Parathyroid adenoma (tissue), 2 donors: ENCODE measurements around the gene TTC23.
A peak's percentile ranks its signal among the peaks of the same experiment; 100 is the strongest.

ENCODE experiments used
- H2AFZ ChIP-seq: fragments of 300-600 bp; sonication (generic); one replicate; pipeline ENCODE4 v1.7.0; 2017; ENCODE audit warnings: antibody characterized with exemption, mild to moderate bottlenecking
- H3K27ac ChIP-seq: fragments of 300-600 bp; sonication (generic); one replicate; pipeline ENCODE4 v1.7.0; 2017
- H3K27me3 ChIP-seq: fragments of 300-600 bp; sonication (generic); one replicate; pipeline ENCODE4 v1.7.0; 2017; ENCODE audit warnings: low read length; ENCODE audit not compliant: control insufficient read depth, insufficient read depth
- H3K36me3 ChIP-seq: fragments of 300-600 bp; sonication (generic); one replicate; pipeline ENCODE4 v1.7.0; 2017; ENCODE audit warnings: low read length; ENCODE audit not compliant: control insufficient read depth, insufficient read depth
- H3K4me1 ChIP-seq: fragments of 300-600 bp; sonication (generic); one replicate; pipeline ENCODE4 v1.7.0; 2017; ENCODE audit warnings: control low read depth
- H3K4me2 ChIP-seq: fragments of 300-600 bp; sonication (generic); one replicate; pipeline ENCODE4 v1.7.0; 2017; ENCODE audit warnings: low read length
- H3K4me3 ChIP-seq: fragments of 300-600 bp; sonication (generic); one replicate; pipeline ENCODE4 v1.7.0; 2017; ENCODE audit warnings: low read depth, low read length
- H3K79me2 ChIP-seq: fragments of 300-600 bp; sonication (generic); one replicate; pipeline ENCODE4 v1.7.0; 2017; ENCODE audit warnings: control low read depth
- H3K9ac ChIP-seq: fragments of 300-600 bp; sonication (generic); one replicate; pipeline ENCODE4 v1.7.0; 2017; ENCODE audit warnings: mild to moderate bottlenecking
- H3K9me3 ChIP-seq: fragments of 300-600 bp; sonication (generic); one replicate; pipeline ENCODE4 v1.7.0; 2017; ENCODE audit warnings: low read length; ENCODE audit not compliant: control insufficient read depth
- TF ChIP-seq, protein P1 (sequence below): fragments of 300-600 bp; sonication (generic); IDR thresholded peaks from one replicate; pipeline ENCODE4 v1.7.0; 2017; ENCODE audit warnings: antibody characterized with exemption, mild to moderate bottlenecking
- donor health status: primary hyperparathyroidism.

Gene TTC23

DNA sequence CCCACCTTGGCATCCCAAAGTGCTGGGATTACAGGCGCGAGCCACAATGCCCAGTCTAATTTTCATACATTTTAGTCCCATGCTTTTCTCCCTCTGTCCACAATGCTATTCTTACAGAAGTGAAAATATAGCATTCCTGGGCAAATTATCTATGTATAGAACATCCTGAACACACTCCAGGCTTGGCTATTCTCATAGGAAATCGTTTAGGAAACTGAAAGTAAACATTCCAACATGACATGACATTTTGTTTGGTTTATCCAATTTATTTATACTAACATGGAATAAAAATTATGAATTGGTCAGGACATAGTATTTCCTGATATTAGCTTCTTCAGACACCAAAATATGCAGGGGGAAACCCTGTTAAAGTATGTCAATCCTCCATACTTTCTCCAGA is 91.9 kb downstream of the TTC23 start:
- no peaks in the 10 kb centered on the region for H3K36me3 ChIP-seq
- H3K9ac ChIP-seq, result no peak overlapping the region
- no peaks in the 10 kb centered on the region for H3K79me2 ChIP-seq

DNA sequence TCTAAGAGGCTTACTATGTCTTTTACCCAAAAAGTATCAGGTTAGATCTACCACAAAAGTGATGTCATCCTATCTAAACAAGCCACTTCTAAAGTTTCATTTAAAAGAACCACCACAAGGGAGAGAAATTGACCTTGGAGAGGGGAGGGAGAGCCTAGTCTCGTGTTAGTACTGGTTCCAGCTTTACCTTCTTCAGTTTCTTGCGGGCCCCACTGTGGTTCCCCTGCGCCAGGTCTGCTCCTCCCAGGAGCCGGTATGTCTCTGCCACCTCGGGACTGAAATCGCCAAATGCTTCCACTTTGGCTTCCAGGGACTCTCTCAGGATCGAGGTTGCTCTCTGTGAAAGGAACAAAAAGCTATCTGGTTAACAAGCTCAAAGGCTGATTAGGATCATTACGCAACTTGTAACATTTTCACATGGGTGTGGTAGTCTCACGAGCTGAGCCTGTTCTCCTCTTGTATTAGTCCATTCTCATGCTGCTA is 93.4 kb downstream of the TTC23 start:
- H3K9me3 ChIP-seq, result no peaks in the 10 kb centered on the region
- peaks cover 21% of the 10 kb centered on the region for H3K4me1 ChIP-seq
- no peak overlapping the region for H3K9ac ChIP-seq
- H2AFZ ChIP-seq, result peak overlapping the region; percentile 13
- H3K79me2 ChIP-seq, result no peaks in the 10 kb centered on the region
- H3K36me3 ChIP-seq, result no peaks in the 10 kb centered on the region
- TF ChIP-seq, protein P1, sequence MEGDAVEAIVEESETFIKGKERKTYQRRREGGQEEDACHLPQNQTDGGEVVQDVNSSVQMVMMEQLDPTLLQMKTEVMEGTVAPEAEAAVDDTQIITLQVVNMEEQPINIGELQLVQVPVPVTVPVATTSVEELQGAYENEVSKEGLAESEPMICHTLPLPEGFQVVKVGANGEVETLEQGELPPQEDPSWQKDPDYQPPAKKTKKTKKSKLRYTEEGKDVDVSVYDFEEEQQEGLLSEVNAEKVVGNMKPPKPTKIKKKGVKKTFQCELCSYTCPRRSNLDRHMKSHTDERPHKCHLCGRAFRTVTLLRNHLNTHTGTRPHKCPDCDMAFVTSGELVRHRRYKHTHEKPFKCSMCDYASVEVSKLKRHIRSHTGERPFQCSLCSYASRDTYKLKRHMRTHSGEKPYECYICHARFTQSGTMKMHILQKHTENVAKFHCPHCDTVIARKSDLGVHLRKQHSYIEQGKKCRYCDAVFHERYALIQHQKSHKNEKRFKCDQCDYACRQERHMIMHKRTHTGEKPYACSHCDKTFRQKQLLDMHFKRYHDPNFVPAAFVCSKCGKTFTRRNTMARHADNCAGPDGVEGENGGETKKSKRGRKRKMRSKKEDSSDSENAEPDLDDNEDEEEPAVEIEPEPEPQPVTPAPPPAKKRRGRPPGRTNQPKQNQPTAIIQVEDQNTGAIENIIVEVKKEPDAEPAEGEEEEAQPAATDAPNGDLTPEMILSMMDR, result no peak
- H3K27me3 ChIP-seq, result no peaks in the 10 kb centered on the region
- no peak overlapping the region for H3K4me2 ChIP-seq
- no peak overlapping the region for H3K4me3 ChIP-seq
- H3K27ac ChIP-seq, result no peak overlapping the region

More for the DNA sequence above, 91.9 kb downstream of the TTC23 start:
- Histone ChIP-seq H3K27me3 (no peaks in the 10 kb centered on the region), H2AFZ (peak overlapping the region; percentile 27), H3K27ac (peak overlapping the region; percentile 92), H3K9me3 (no peaks in the 10 kb centered on the region), H3K4me3 (no peak overlapping the region), H3K4me2 (peak overlapping the region; percentile 36), H3K4me1 (peaks cover 21% of the 10 kb centered on the region)
- TF ChIP-seq, protein P1, result no peak

DNA sequence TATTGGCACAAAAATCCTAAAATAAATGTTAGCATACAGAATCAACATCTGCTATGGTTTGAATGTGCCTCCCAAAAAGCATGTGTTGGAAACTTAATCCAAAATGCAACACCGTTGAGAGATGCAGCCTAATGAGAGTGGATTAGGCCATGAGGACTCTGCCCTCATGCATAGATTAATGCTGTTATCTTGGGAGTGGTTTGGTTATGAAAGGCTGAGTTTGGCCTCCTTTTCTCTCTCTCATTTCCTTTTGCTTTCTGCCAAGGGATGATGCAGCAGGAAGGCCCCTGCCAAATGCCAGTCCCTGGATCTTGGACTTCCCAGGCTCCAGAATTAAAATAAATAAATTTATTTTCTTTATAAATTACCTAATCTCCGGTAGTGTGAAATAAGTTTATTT is 95.1 kb downstream of the TTC23 start:
- no peak overlapping the region for H2AFZ ChIP-seq
- TF ChIP-seq, protein P1, result no peak
- no peak overlapping the region for H3K4me3 ChIP-seq
- no peak overlapping the region for H3K9ac ChIP-seq
- H3K79me2 ChIP-seq, result no peaks in the 10 kb centered on the region
- H3K4me2 ChIP-seq, result no peak overlapping the region
- no peaks in the 10 kb centered on the region for H3K27me3 ChIP-seq
- no peak overlapping the region for H3K27ac ChIP-seq
- H3K4me1 ChIP-seq, result peaks cover 18% of the 10 kb centered on the region
- H3K36me3 ChIP-seq, result no peaks in the 10 kb centered on the region
- no peaks in the 10 kb centered on the region for H3K9me3 ChIP-seq

DNA sequence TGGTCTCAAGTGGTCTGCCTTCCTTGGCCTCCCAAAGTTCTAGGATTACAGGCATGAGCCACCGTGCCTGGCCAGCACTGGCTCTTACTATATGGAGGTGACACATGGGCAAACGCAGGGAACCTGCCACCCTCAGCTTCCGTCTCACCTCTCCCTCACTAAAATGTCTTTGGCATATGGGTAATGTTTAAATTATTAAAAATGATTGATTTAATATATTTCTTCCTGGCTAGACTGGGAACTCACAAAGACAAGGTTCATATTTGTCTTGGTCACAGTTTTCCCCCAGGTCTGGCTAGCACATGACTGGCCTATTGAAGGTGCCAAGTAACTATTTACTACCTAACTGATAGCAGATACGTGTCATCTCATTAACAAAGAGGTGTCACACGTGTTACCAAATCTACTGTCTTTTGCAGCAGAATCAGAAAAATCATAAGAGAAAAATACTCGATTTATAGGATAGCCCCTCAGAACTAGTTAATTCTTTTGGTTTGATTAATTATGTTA is 96.3 kb downstream of the TTC23 start:
- no peaks in the 10 kb centered on the region for H3K27me3 ChIP-seq
- H3K27ac ChIP-seq, result no peak overlapping the region
- no peak overlapping the region for H3K9ac ChIP-seq
- TF ChIP-seq, protein P1, result no peak
- peaks cover 10% of the 10 kb centered on the region for H3K4me1 ChIP-seq
- H3K4me3 ChIP-seq, result no peak overlapping the region
- no peaks in the 10 kb centered on the region for H3K36me3 ChIP-seq
- H3K79me2 ChIP-seq, result no peaks in the 10 kb centered on the region
- no peak overlapping the region for H3K4me2 ChIP-seq
- no peak overlapping the region for H2AFZ ChIP-seq
- H3K9me3 ChIP-seq, result no peaks in the 10 kb centered on the region

DNA sequence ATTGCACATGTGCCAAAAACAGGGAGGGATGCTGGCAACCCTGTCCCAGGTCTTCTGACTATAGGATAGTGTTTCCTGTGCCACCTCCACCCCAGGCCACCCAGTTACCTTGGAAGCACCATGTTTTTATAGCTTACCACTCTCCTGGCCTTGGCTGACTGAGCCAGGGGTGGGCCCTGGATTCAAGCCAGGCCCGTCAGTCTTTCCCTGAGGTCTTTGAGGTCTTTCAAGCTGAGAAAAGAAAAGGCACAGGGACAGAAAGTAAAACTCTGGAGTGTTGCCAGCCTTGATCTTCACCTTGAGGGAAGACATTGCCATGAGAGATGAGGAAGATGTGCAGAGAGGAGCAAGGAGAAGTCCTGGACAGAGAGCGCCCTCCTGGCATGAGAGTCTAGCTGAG is 98.2 kb downstream of the TTC23 start:
- H3K79me2 ChIP-seq, result no peaks in the 10 kb centered on the region
- no peak overlapping the region for H3K9ac ChIP-seq
- no peak overlapping the region for H3K4me3 ChIP-seq
- H2AFZ ChIP-seq, result no peak overlapping the region
- no peak overlapping the region for H3K4me2 ChIP-seq
- no peaks in the 10 kb centered on the region for H3K4me1 ChIP-seq
- no peaks in the 10 kb centered on the region for H3K36me3 ChIP-seq
- no peak overlapping the region for H3K27ac ChIP-seq
- TF ChIP-seq, protein P1, result no peak
- no peaks in the 10 kb centered on the region for H3K9me3 ChIP-seq
- H3K27me3 ChIP-seq, result no peaks in the 10 kb centered on the region
